Measurements from ENCODE around the gene POU6F2.

DNA sequence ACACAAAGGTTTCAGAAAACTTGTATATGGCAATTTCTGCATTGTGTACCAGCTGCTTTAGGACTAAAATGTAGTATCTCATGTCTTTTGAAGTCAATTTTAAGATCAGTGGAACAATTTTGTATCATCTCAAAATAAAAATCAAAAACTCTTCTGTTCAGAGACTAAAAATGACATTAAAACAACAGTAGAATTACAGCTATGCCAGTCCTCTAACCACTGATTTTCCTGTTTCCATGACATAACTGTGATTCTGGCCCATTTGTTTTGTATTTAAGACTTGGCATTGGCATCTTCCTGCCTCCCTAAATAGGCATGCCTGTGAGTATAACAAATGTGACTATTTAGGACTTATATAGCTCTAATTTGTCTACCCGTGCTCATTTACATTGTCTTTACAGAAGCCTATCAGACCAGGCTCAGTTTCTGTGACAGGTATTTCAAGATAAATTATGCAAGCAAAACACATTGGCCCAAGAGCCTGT, 39.7 kb upstream of the POU6F2 start:
- TF ChIP-seq, protein P1, sequence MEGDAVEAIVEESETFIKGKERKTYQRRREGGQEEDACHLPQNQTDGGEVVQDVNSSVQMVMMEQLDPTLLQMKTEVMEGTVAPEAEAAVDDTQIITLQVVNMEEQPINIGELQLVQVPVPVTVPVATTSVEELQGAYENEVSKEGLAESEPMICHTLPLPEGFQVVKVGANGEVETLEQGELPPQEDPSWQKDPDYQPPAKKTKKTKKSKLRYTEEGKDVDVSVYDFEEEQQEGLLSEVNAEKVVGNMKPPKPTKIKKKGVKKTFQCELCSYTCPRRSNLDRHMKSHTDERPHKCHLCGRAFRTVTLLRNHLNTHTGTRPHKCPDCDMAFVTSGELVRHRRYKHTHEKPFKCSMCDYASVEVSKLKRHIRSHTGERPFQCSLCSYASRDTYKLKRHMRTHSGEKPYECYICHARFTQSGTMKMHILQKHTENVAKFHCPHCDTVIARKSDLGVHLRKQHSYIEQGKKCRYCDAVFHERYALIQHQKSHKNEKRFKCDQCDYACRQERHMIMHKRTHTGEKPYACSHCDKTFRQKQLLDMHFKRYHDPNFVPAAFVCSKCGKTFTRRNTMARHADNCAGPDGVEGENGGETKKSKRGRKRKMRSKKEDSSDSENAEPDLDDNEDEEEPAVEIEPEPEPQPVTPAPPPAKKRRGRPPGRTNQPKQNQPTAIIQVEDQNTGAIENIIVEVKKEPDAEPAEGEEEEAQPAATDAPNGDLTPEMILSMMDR (IDR thresholded peaks at IDR 0.05) = no peak
- TF ChIP-seq POLR2A (IDR thresholded peaks at IDR 0.05) (no peak), POLR2AphosphoS5 (IDR thresholded peaks at IDR 0.05) (no peak)
